GM19239 (cell line): ENCODE measurements around the gene CAB39L.

ENCODE experiments used
- DNase-seq: peaks from one replicate; pipeline ENCODE4 v3.0.0; 2011; ENCODE audit warnings: low spot score; ENCODE audit not compliant: insufficient read length
- FAIRE-seq: peaks from 2 replicates; lab custom pipeline; 2011; peaks lifted over from hg19 to GRCh38; lab: Jason Lieb, UNC

Gene CAB39L

GRCh38 chr13:49443704-49444523 lies at the start of gene CAB39L, which contains the start of gene SETDB2:
CAB39L (minus strand) TSS chr13:49444064; CDS start chr13:49382910, 61,154 bp downstream.
SETDB2 (plus strand) TSS chr13:49444274; CDS start chr13:49451894, 7,620 bp downstream.
- peak; percentile 62 for DNase-seq
- peak; percentile 100 for FAIRE-seq

- FAIRE-seq: no peak
- no peak for DNase-seq
Observed at GRCh38 chr13:49488563-49488962, 44.7 kb upstream of the CAB39L start.

GRCh38 chr13:49481788-49482187 lies 37.9 kb upstream of the CAB39L start:
- FAIRE-seq (no peak), DNase-seq (no peak)

GRCh38 chr13:49476529-49476928 lies 32.7 kb upstream of the CAB39L start:
- no peak for DNase-seq
- FAIRE-seq: no peak

- DNase-seq (no peak), FAIRE-seq (peak; percentile 8)
Observed at GRCh38 chr13:49472186-49472585, 28.3 kb upstream of the CAB39L start.

- DNase-seq: no peak
- FAIRE-seq: peak; percentile 4
Observed at GRCh38 chr13:49466292-49466838, 22.5 kb upstream of the CAB39L start.

- DNase-seq (no peak), FAIRE-seq (no peak)
Observed at GRCh38 chr13:49464621-49465325, 20.9 kb upstream of the CAB39L start.

- FAIRE-seq: peak; percentile 68
- no peak for DNase-seq
Observed at GRCh38 chr13:49464085-49464484, 20.2 kb upstream of the CAB39L start.

- FAIRE-seq (peak; percentile 88), DNase-seq (no peak)
Observed at GRCh38 chr13:49459580-49459979, 15.7 kb upstream of the CAB39L start.

GRCh38 chr13:49457221-49457620 lies 13.4 kb upstream of the CAB39L start:
- FAIRE-seq (no peak), DNase-seq (no peak)

- FAIRE-seq (no peak), DNase-seq (no peak)
Observed at GRCh38 chr13:49456156-49456555, 12.3 kb upstream of the CAB39L start.

- FAIRE-seq: peak; percentile 73
- DNase-seq: no peak
Observed at GRCh38 chr13:49455007-49455398, 11.1 kb upstream of the CAB39L start.

GRCh38 chr13:49454388-49455006 lies 10.6 kb upstream of the CAB39L start:
- FAIRE-seq (peak; percentile 83), DNase-seq (no peak)

- no peak for DNase-seq
- no peak for FAIRE-seq
Observed at GRCh38 chr13:49453465-49453864, 9.6 kb upstream of the CAB39L start.

GRCh38 chr13:49452725-49453457 lies 9.0 kb upstream of the CAB39L start:
- FAIRE-seq: peak; percentile 55
- no peak for DNase-seq

GRCh38 chr13:49450105-49450819 lies 6.4 kb upstream of the CAB39L start:
- FAIRE-seq (peak; percentile 21), DNase-seq (no peak)

- no peak for DNase-seq
Observed at GRCh38 chr13:49448753-49449152, 4.9 kb upstream of the CAB39L start.

GRCh38 chr13:49446473-49446872 lies 2.6 kb upstream of the CAB39L start:
- peak; percentile 86 for FAIRE-seq
- no peak for DNase-seq

More at GRCh38 chr13:49448753-49449152, 4.9 kb upstream of the CAB39L start:
- FAIRE-seq: peak; percentile 73
